Anterior cingulate cortex (tissue), 58 donors: Measurements from ENCODE around the gene CDK19.

Experiments used
- DNase-seq, 58 donors: peaks; one replicate each; lab custom pipeline; 2025; lab: John Stamatoyannopoulos, UW

The CDK19 gene

DNA sequence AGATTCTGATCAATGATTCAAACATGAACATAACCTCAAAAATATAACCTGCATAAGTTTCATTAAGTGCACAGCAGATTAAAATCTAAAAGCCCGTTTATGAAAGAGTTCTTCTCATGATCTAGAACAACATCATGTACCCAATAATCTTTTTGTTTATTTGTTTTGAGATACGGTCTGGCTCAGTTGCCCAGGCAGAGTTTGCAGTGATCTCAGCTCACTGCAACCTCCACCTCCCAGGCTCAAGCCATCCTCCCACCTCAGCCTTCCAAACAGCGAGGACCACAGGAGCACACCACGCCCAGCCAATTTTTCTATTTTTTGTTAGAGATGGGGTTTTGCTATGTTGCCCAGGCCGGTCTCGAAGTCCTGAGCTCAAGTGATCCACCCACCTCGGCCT lies 149.7 kb downstream of the CDK19 start:
- DNase-seq = no peak

DNA sequence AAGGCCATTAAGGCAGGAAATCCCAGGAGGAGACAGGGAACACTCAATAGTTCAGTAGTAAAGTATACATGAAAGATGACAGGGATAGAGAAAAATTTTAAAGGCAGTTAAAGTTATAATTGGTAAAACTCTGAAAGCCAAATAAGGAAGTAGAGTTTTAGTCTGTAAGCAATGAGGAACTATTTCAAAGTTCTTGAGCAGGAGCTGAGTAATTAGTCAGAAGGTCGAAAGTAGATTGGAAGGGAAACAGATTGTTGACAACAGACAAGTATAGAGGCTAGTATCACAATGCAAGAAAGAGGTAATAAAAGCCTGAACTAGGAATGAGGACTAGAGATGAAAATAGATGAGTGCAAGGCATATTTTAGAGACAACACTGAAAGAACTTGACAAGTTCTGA lies 150.3 kb downstream of the CDK19 start:
- no peak for DNase-seq

DNA sequence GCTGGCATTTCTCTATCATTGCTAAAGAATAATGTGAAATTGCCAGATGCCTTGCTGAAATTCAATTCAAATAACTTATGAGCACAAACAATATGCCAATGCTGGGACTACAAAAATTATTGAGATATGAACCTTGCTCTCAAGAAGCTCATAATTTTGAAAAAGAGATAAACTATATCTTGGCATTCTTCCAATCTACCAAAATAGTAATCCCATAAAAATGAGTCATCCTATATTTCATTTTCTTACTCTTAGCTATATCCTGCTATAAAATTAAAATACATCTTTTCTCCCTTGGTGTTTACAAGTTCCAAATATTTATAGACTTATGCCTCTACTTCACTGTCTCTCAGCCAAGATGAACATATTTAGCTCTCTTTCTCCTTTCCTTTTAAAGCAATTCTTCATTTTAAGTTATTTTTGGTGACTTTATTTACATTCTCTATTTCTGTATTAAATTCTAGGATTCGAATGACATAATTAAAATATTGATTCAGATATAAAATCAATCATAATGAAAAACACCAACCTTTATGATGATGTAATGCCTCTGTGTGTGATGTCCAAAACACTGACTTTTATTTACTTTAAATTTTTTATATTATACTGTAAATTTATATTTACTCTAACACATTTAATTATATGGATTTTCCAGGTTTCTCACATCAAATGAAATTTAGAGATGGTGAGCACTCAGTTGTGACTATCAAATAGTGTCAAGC lies 152.6 kb downstream of the CDK19 start:
- DNase-seq = no peak

DNA sequence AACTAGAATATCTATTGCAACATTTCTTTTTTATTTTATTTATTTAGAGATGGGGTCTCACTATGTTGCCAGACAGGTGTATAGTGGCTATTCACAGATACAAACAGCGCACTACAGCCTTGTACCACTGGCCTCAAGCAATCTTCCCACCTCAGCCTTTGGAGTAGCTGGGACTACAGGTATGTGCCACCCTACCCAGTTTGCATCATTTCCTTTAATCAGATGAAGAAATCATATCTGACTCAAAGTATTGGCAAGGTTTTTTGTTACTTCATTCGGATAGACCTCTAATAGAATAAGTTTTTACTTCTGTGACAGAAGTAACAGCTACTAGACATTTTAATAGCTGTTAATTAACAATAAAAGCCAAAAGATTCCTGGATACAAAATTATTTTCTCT lies 153.9 kb downstream of the CDK19 start:
- no peak for DNase-seq

DNA sequence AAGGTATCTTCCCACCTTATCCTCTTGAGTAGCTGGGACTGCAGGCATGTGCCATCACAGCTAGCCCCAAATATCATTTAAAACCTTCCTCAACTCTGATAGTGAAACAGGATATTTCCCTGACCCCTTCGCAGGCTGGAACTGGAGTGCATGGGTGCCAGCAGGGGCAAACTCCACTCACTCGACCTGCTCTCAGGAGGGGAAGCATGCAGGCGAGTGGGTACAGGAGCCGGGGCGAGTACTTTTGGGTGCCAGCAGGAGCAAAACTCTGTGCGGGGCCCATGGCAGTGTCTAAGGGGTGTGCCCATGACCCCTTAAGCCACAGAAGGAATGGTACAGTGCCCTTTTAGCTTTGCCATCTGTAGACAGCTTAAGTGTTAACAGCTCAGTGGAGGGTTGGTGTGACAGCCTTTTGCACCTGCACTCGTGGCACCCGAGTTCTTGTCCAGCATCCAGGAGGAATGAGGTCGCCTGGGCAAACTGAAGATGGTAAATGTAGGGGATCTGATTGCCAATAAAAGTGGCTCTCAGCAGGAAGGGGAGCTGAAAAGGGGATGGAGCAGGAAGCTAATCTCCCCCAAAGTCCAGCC lies 155.1 kb downstream of the CDK19 start:
- DNase-seq = no peak

DNA sequence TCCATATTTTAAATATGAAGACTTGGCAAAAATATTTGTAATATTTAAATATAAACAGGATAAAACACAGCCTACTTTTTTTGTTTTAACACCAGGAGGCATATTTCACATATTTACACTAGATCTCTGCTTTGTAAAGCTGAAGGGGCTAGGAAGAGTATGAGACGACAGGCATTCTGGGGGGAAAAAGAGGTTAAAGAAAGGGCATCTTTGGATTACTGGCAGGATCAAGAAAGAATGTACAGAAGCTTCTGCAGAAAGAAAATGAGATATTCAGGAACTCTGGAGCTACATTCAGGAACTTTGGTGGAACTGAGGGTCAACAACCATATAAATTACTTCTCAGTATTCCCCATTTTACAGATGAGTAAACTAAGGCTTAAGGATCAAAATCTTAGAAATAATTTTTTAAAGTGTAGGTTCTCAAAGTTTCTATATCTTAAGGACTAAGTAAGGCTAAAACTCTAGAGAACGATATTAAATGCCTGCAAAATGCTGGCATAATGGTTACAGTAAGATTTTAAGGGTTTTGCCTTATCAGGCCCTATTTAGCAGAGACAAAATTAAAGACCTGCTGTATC lies 156.5 kb downstream of the CDK19 start:
- DNase-seq = no peak

DNA sequence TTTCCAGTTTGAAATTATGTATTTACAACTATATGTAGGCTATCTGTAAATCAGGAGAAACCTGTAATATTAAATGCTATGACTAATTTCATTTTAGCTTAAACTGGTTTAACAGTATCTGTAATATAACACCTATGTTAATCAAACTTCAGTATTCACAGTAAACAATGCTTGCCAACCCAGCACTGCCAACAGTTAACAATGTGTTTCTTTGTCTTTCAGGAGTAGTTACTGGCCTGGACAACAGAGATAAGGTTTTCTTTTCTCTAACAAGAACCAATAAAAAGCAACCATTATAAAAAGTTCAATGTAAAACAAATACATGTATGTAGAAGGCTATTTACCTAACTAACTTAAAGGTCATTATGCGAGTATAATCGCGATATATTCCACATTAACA lies 158.8 kb downstream of the CDK19 start:
- peak in 11 of 58 donors; percentile 5 to 56 (median 34) for DNase-seq

DNA sequence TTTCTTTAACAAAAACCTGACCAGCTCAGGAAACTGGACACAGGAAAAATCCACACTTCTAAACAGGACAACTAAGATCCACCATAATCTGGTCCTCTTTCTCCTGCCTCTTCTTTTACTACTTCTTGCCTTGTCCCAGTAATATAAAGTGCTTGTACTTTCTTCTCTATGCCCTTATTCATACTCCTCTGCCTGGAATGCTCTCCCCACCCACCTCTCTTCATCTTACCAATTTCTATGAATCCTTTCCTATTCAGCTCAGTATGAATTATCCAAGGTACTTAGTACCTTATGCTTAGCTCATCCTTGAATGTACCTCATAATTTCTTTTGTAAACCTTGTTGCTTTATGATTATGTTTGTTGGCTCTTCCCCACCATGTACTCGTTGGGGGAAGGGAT lies 159.4 kb downstream of the CDK19 start:
- no peak for DNase-seq

DNA sequence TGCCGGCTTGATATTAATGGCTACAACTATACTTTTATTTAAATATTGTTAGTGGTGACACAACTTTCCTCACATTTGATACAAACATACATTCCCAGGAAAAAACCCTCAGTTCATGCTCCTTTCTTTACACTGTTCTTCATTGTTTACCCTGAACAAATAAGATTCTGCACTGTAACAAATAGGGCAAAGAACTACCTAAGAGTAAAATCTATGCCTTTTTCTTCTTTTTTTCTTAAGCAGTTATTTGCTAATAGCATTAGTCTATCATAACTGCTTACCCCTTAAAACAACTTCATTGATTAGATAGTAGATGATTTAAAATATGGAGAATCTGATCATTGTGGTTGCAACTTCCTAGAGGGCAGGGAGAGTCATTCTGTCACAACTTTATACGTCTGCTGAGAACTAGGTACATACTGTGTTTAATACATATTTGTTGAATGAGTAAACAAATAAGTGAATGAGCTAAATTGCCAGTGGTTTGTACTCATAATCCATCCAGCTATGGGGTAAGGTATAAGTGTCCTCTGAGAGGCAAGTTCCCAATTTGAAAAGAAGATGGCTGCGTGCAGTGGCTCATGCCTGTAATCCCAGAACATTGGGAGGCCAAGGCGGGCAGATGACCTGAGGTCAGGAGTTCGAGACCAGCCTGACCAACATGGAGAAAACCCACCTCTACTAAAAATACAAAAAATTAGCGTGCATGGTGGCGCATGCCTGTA lies 161.0 kb downstream of the CDK19 start:
- no peak for DNase-seq

DNA sequence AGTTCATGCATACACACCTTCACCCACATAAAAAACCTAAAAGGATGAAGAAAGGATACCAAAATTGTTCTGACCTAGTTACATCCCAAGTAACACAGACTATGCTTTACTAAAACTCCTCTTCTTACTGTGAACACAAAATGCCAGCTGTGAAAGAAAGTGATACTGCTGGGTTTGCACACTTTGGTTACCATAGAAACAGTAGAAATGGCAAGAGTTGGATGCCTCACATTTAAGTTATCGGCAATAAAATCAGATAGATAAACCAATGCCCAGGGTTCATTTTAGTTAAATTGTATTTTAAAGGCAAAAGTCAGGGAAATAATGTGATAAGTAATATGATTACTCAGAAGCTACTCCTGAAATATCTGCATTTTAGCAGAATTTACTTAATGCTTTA lies 161.9 kb downstream of the CDK19 start:
- DNase-seq = no peak

DNA sequence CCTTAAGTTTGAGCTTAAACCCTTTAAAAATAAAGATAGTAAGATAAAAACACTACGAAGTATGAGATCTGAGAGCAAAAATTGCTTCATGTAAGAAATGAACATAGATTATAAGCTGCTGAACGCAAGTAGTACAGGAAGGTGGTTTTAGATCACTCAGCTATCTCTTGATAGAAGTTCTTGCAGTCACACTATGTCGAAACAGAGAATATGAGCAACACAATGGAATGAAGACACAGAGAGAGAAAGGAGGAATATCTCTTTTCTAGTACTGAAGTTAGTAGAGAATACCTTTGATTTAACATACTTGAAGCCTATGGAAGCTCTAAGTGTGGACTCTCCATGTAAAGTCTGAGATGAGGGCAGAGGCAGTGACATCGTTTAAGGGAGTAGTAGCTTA lies 162.7 kb downstream of the CDK19 start:
- DNase-seq = no peak

DNA sequence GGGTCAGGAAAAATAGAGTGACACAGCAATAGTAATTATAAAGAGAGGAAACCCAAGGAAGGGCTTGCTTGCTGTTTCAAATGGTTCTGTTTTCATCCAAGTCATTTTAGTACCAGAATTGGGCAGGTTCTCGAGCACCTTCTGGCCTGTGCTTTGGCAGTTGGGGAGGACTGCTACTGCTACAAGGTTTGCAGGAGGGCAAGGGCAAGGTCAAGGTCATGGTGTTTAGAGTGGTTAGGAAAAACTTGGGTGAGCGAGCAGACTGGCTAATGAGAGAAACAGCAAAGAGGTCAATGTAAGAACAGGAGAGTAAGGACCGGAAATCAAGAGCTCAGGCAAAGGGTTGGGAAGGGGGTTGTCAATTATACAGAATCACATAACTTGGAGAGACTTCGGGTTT lies 164.5 kb downstream of the CDK19 start:
- DNase-seq = no peak

DNA sequence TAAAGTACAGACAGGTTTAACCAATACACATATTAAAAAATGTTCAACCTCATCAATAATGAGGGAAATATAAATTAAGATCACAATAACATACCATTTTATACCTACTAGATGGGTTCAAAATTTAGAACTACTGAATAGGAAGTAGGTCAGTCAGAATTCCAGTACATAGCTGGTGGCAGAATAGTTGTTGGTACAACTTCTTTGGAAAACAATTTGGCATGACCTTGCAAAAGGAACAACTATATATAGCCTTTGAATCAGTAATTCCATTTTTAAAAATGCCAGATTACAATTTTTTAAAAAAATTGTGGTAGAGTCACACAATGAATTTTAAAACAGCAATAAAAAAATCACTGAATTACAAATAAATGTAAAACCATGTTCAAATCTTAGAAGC lies 165.6 kb downstream of the CDK19 start:
- DNase-seq = no peak

DNA sequence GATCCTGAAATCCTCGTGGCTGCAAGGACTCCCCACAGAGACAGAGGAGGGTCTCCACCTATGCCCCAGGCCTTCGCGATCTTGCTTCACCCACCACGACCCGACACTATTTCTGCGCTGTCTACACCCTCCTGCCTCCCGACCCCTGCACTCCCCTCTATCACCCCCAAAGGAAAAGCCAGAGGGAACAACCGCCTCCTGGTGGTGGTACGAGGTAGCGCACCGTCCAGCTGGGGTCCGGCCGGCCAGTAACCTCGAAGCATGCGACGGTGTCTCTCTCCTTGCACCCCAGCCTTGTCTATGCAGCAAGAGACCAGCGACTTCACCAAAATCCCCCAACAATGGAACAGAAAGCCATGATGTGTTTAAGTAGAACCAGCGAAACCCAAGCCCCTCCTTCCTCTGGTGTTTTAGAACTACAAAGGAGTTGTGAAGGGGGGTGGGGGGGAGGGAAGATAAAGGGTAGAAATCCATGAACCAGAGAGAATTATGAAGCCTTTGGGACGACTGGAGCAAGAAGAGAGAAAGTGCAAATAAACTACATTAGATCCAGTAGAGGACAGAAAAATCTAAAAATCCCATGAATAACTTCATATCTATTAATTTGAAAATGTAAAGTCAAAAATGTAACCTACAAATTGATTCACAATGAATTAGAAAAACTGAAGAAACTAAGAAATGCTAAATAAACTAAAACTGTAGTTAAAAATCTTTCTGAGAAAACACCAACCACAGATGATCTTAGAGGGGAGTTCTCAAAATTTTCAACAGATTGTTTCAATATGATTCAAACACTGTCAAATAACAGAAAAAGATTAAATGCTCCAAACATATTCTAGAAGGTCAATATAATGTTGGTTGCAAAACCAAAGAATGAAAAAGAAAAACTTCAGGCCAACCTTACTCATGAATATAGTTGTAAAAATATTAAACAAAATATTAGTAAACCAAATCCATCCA lies 168.0 kb downstream of the CDK19 start:
- DNase-seq = no peak

DNA sequence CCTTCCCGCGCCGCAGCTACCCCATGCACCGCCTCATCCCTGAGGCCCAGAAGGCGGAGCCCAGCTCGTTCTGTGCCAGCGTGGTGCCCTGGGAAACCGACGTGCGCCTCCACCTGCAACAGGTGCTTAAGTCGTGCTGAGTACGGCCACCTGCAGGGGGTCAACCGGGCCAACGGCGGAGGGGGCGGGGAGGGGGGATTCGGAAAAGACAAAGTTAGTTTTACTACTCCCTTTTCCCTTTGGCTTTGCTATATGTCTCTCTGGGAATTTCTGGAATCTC lies 168.9 kb downstream of the CDK19 start:
- no peak for DNase-seq

DNA sequence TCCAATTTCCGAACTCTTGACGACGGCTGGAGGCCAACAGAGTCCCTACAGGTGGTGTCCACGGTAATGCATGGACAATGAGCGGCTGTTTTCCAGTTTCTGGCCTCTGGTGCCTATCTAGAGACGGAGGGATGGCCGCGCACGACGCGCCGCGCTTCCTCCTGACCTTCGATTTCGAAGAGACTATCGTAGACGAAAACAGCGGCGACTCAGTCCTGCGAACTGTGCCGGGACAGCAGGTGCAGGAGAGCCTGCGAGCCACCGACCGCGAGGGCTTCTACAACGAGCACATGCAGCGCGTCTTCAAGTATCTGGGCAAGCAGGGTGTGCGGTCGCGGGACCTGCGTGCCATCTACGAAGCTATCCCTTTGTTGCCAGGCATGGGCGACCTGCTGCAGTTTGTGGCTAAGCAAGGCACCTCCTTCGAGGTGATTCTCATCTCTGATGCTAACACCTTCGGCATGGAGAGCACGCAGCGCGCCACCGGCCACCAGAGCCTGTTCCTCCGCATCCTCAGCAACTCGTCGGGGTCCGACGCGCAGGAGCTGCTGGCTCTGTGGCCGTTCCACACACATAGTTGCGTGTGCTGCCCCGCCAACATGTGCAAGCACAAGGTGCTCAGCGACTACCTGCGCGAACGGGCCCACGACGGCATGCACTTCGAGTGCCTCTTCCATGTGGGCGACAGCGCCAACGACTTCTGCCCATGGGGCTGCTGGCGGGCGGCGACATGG lies 169.4 kb downstream of the CDK19 start:
- DNase-seq = no peak

DNA sequence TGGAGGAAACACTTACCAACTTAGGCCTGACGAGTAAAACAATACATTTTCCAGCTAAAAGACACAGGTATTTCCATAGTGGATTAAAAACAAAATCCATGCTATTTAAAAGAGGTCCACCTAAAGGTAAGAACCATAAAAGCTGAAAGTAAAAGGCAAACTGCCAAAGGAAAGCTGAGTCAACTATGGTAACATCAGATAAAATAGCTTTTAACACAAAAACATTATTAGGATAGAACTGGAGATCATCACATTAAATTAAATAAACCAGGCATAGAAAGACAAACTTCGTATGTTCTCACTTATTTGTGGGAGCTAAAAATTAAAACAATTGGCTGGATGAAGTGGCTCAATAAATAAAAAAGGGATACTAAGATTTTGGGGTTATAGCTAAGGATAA lies 172.1 kb downstream of the CDK19 start:
- no peak for DNase-seq

DNA sequence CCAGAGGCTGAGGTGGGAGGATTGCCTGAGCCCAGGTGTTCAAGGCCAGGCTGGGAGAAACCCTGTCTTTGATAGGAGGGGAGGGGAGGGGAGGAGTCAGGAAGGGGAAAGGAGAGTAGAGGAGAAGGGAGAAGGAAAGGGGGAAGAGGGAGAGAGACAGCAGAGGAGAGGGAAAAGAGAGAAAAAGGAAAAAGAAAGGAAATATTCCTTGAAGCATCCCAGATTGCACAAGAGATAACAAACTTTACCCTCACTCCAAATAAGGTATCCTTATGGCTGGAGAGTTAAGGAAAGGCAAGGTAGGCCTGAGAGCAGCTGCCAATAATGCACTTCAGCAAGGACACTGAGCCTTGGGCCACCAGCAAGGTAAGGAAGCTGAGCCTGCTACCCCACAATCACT lies 172.6 kb downstream of the CDK19 start:
- no peak for DNase-seq

DNA sequence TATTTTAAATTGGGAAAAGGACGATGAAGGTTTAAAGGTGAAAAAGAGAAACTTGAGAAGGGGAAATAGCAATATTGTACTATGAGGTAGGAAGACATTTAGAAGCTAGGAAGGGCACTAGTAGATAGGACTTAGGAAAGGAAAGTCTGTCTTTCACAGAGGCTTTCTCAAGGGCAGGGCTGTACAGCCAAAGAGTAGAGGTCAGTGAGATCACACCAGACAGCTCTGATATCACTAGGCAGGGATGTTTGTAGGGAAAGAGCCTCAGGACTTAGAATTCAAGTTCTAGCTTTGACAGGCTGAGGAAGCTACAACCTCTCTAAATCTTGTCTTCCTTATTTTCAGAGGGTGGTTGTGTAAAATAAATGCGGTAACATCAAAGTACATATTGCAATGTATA lies 178.5 kb downstream of the CDK19 start:
- DNase-seq = no peak

DNA sequence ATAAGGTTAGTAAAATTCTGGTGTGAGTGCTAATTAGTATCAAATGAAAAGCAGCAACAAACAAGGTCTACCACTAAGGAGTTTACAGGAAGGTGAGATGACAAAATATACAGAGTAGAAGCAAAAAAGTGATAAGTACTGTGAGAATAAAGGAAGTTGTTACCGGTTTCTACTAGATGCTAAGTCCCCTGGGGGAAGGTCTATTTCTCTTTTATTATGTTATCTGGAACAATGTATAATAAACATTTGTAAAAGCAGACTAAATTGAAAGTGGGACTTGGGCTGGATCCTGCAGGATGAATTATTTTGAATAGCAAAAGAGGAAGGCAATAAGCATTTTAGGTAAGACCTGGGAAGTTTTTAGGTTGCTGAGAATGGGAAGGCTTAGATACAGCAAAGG lies 180.2 kb downstream of the CDK19 start:
- no peak for DNase-seq
